Stimulated activated CD8-positive, alpha-beta memory T cell treated with anti-CD3 and anti-CD28 coated beads, Interleukin-4, amount 100 ng/mL, for 4 hours (primary cell): Measurements from ENCODE around the gene TRABD.

Experiments used
- DNase-seq, 2 donors: peaks; one replicate each; pipeline ENCODE4 v3.0.0-alpha.2; 2020; ENCODE audit warnings: low read depth in 2 of 2, low spot score in 1 of 2

Gene TRABD

DNA sequence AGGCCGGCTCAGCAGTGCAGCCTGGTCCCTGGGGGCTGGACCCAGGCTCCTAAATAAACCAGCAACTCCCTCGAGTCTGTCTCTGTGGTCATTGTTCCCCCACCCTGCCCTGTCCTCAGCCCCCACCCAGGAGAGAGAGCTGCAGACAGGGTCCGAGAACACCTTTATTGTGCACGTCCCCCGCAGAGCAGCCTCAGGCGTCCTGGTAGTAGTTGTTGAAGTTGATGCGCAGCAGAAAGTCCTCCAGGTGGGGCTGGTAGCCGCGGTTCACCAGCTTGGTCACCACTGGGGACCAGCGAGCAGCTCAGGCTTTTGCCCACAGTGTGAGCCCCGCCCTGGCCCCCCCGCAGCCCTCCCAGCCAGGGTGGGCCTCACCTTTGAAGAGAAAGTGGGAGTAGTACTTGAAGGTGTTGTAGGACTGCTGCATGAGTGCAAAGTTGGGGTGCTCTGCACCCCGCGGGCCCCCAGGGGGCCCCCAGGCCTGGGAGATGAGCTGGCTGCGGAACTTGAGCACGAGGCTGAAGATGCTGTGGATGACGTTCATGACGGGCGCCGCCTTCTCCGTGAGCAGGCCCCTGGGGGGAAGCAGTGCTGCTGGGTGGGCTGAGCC lies 31.9 kb downstream of the TRABD start:
- no peak for DNase-seq

DNA sequence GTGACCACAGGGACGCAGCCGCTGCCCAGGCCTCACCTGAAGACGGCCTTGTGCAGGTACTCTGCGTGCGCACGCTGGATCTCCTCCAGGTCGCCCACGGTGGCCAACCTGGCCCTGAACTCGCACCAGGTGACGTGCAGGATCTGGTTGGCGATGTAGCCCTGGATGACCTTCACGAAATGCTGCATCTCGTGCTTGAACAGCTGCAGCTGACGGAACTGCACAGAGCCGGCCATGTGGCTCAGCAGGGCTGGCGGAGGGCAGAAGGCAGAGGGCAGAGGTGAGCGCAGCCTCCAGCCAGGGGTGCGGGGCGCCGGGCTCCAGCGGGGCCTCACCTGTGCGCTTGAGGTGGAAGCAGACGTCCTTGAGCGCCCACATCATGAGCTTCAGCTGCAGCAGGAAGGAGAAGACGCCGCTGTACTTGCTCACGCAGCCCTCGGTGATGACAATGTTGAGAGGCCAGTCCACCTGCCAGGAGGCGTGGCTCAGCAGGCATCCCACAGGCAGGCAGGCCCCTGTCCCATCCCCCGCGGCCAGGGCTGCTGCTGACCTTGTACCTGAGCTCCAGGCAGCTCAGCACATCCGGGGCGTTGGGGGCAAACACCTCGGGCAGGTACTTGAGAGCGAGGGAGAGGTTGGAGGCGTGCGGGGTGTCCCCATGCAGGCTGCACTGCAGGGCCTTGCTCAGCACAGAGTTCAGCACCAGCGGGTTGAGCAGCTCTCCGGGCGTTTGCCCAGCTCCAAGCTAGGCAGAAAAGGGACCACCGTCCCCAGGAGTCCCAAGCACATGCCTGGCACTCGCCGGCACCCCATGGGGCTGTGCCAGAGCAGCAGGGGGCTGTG lies 32.7 kb downstream of the TRABD start:
- DNase-seq = no peak

DNA sequence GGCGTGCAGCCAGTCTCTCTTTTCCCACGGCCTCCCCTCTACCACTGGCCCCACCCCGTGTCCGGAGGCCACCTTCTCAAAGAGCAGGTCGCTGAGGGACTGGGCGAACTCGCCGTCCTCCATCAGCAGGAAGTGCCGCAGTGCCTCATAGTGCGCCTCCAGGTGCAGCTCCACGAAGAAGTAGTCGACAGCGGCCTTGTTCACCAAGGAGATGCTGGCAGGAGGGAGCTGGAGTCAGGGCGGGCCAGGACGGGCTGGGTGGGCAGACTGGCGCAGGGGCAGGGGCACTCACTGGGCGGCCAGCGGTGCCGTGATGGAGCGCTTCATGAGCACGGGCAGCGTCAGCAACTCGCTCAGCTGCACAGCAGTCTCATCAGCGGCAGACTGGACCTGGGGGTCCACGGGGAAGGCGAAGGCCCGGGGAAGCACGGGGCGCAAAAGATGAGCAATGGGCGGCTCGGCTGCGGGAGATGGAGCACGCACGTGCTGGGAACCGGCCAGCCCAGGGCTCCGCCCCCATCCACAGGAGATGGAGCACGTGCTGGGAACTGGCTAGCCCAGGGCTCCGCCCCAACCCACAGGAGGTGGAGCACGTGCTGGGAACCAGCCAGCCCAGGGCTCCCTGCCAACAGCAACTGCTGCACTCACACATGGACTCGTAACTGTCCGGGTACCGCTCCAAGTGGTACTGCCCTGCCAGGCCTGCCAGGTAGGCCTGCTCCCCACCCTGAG lies 33.4 kb downstream of the TRABD start:
- DNase-seq = no peak

DNA sequence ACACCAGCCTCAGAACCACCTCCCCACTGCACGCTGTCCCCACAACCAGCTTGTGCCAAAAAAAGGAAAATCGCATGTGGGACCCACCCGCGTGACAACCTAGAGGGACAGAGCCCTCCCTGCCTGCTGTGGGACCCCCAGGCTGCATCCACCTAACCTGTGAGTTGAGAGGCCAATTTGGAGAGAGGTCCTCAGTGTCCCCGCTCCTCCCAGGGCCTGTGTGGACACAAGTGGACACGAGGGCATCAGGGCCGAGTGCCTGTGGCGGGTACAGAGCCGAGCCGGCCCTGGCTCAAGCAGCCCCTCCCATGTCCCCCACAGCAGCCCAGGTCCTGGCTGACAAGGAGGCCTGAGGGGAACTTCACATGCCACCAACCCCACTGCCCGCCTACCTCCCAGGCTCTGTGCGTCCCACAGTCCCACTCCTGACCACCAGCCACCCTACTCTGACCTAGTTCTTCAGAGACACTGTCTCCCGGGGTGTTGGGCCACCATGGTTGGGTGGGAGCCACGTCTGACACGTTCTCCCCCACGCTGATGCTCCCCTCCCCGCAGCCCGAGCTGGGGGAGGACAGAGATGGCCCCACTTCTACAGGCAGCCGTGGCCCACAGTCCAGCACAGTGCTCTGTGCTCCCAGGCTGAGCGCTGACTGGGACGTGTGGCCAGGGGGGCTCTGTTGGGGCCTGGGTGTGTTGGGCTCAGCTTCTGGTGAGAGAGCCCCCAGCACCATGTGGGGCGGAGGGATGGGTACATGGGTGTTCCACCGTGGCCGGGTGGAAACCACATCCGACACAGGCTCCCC lies 34.3 kb downstream of the TRABD start:
- no peak for DNase-seq

DNA sequence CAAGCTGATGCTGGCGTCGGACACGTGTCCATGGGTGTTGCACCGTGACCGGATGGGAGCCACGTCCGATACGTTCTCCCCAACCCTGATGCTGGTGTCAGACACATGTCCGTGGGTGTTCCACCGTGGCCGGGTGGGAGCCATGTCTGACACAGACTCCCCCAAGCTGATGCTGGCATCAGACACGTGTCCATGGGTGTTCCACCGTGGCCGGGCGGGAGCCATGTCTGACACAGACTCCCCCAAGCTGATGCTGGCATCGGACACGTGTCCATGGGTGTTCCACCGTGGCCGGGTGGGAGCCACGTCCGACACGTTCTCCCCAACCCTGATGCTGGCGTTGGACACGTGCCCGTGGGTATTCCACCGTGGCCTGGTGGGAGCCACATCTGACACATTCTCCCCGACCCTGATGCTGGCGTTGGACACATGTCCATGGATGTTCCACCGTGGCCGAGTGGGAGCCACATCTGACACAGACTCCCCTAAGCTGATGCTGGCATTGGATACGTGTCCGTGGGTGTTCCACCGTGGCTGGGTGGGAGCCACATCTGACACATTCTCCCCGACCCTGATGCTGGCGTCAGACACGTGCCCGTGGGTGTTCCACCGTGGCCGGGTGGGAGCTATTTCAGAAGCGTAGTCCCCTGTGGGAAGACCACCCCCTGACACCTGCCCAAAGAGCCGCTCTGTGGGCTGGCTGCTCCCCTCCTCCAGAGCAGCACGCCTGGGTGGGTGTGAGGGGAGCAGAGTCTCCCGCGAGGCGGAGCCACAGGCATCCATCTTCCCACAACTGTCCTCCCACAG lies 35.1 kb downstream of the TRABD start:
- no peak for DNase-seq

DNA sequence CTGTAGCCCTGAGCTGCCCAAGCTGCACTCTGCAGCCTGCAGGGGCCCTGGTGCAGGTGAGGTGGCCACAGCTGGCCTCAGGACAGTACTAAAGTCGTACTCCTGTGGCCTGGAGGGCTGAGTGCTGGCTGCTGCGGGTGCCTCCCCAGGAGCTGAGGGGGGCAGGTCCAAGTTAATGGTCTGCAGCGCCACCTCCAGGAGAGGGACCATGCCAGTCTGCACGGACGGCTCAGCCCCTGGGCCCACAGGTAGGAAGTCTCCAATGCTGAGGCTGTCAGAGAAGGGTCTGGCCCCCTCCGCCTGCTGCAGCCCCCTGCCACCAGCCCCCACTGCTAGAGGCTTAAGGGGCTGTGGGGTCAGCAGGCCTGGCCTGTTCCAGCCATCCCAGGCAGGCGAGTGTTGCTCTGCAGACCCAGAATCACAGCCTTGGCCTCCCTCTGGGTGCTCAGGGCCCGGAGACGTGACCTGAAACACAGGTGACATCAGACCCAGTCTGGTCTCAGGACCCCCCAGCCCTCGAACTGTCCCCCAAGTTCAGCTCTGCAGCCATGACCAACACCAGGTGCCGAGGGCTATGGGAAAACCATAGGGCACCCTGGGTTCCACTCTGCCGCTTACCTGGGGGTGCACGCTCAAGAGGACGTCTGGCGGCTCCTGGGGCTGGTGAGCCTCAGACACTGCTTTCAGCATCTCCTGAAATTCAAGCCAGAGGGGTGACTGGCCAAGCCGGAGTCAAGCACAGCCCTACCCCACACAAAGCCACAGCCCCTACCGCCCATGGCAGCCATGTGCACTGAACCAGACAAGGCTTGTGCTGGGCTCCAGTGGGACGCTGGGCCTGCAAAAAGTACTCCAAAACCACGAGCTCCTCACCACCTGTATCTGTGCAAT lies 35.9 kb downstream of the TRABD start:
- DNase-seq = no peak

DNA sequence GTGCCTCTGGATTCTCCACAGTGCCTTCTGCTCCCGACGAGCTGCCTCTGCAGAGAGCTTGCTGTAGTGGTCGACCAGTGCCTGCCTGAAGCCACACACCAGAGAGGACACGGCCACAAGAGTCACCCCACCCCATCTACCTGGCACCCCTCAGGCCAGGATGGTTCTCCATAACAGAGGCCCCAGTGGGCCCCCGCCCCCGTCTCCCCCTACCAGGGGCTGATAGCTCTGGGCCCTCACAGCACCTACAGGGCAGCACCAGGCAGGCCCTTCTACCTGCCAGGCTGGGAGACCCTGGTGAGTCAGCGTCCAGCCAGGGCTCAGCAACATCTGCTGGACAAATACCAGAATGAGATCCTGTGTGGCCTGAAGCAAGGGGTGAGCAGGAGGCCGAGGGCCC lies 36.8 kb downstream of the TRABD start:
- no peak for DNase-seq

DNA sequence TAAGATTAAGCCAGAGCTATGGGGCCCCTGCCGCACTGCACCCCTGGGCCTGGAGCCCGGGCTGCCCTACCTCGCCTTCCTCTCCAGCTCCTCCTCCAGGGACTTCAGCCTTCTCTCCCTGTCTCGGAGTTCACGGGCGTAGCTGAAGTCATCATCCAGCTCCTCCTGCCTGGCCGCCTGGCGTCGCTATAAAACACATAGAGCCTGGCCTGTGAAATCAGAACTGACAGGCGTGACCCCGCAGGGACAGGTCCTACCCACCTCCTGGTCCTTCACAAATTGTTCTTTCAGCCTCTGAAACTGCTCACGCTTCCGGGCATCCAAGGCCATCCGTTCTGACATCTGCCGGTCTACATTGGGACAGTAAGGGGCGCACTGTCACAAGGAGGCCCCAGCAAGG lies 38.4 kb downstream of the TRABD start:
- no peak for DNase-seq

DNA sequence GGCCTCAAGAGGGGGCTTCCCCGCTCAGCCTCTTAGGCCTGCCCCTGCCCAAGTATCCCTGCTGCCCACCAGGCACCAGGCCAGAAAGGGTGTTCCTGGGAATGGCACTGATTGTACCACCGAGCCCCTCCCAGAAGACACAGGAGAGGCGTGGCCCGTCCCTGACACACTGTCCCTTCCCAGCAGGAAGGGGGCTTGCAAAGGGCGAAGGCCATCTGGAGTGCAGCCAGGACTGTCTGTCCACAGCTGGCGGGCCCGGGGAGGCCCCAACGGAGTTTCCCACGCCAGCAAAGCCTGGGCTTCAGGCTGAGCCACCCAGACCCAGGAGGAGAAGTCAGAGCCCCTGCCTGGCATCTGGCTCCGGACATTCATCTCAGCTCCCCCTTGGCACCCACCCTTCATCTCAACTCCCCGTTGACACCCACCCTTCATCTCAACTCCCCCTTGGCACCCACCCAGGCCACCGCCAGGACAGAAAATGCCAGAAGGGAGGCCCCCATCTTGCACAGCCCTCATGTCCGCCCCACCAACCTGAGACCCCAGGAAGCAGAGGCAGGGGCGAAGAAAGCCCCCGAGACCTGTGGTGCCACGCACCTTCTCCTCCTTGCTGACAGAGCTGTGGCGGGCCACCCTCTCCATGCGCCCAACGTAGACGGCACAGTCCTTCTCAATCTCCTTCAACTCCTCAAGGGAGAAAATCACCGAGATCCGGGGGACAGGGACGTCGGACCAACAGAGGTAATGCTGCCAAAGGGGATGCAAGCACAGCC lies 39.7 kb downstream of the TRABD start:
- DNase-seq = no peak

DNA sequence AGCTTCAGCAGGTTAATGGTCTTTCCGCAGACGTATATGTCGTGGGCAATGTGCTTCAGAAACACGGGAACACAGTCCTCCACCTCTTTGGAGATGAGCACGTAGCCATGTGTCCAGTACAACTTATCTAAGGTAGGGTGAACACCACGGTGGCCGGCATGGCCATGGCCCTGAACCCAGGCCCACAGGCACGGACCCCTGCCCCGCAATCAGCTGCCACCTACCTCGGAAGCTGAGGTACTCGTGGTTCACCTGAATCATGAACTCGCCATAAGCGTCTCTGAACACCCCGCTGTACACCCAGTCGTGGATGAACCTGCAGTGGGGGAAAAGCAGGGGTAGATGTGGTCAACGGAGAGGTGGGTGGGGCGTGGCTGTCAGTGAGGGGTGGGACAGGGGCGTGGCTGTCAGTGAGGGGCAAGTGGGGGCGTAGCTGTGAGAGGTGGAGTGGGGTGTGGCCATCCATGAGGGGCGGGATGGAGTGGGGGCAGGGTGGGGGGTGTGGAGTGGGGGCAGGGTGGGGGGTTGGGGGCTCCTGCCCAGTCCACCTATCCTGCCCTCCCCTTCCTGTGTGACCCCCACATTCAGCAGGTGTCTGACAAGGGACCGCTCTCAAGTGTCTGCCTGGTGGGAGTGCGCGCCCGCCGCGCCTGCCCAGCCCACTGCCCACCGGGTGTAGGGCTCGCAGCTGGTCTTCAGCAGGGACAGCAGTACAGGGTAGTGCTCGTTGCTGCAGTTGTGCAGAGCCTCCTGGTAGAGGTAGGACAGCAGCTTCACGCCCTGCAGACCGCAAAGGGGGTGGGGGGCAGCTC lies 40.6 kb downstream of the TRABD start:
- DNase-seq = no peak

DNA sequence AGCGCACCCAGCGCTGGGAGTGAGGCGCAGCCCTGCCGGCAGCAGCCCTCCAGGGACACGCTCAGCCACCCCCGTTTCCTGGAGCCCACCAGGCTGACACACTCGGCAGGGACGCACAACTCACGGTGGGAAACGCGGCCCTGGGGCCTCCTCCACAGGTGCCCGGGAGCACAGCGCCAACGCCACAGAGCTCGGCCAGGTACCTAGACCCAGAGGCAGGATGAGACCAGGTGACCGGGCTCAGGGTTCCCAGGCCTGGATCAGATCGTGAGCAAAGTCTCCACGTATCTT lies 41.1 kb downstream of the TRABD start:
- DNase-seq = no peak

DNA sequence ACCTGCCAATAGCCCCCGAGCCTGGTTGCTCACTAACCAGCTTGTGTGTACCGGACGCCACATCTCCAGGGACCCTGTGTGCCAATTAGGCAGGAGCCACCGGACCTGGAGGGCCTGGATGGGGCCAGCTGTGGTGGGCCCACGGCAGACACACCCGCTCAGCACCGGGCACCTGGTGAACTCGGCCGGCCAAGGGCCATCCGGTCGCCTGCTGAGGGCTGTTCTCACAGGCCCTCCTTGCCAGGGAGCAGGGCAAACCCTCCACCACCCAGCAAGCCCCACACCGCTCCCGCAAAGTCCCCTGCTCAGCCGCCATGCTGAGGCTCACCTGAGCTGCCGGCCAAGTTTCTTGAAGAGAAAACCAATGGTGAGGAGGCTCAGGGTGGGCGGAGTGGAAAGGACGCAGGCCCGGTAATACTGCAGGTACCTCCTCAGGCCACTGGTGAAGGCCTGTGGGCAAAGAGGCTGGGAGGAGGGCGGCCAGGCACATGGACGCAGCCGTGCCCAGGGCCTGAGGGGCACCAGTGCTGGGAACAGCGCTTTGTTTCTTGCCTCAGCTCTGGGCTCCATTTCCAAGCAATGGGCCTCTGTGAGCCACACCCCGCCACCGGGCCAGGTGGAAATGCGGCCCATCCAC lies 42.0 kb downstream of the TRABD start:
- no peak for DNase-seq

DNA sequence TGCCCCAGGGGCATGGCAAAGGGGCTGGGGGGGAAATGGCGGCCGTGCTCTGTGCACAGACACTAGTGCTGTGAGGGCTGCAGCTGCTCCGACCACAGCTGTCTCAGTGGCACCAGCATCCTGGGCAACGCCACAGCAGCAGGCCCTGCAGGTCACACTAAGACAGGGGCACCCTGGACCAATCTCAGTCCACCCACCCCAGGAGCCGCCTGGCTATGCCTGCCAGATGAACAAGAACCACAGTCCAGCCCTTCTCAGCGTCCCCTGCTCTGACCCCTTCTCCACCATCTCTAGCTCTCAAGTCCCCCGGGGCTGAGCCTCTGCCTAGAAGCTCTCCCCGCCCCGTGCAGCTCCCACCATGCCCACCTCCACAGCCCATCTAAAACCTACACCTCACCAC lies 42.7 kb downstream of the TRABD start:
- no peak for DNase-seq

DNA sequence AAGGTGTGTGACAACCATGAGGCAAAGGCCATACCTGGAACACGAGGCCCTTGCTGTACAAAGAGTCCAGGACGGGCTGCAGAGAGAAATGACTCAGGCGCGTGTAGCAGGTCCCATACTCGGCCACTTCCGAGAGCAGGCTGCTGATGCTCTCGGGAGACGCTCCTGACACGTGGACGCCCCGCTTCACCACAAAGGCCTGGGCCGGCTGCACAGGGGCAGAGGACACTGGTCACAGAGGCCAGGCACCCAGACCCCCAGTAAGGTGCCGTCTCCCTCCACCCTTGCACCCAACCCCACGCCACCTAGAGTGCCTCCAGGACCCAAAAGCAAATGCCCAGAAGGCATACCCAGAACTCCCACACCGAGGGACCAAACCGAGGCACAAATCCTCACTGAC lies 43.7 kb downstream of the TRABD start:
- no peak for DNase-seq

DNA sequence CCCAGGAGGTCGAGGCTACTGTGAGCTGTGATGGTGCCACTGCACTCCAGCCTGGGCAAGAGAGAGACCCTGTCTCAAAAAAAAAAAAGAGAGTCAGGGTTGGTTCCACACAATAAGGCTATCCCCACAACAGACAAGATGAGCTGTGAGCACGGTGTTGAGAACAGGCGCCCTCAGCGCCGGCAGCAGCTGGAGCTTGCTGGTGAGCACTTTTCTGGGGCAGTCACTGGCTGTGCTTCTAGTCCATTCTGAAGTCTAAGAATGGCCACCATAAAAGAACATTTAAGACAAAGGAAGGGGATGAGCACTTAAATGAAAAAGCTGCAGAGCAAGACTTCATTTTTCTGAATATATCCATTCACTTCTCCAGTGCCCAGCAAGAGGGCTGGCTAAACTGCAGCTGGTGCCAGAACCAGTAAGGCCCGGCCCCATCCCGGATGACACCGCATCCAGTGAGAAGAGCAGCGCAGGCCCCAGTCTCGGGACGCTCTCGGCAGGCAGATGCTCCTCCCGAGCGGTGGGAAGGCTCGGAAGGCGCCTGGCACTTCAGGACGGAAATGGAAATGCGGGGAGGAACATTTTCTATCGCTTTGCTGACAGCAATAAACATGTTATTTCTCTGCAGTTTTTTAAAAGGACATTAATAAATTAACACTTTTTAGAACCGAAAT lies 46.9 kb downstream of the TRABD start:
- DNase-seq = no peak

DNA sequence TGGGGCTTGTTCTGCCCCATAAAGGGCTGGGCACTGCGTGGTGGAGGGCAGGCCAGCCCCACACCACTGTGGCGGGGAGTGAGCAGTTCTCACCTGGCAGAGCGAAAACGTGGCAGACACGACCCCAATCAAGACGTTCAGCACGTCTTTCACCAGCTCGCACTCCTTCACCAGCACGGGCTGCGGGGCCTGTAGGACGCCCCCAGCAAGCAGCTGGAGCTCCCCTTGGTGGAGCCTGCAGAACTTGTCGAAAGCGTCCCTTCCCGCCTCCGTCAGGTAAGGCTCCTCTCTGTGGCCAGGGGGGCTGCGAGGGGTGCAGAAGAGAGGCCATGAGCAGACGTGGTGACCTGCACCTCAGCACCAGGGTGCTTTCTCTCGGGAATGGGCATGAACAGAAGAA lies 47.5 kb downstream of the TRABD start:
- no peak for DNase-seq

DNA sequence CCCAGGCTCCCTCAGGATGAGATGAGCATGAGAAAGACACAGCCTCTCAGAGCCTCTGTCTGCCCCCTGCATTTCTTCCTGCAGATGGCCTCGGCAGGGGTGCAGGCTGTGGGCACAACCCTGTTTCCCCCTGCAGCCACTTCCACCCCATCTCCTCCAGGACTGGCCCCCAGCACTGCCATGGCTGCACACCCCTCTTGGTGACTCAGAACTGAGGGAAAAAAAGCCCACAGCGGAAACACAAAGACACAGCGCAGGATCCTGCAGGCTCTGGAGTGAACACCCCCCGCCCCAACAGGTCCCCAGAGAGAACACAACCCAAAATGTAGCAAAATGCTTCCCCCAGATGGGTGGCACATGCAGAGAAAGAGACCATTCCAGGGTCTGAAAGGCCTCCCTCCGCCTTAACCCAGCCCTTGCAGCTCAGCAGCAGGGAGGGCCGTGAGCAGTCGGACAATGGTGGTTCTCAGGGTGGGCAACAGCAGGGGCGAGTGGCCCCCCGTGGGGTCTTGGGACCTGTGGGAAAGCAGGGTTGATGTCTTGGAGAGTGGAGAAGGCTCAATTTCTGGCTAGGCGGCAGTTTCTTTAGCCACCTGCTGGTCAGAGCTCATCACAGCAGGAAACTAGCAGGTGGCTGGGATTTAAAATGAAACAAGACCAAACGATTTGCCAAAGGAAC lies 51.2 kb downstream of the TRABD start:
- no peak for DNase-seq
